ENCODE measurements around the gene SFT2D3. TPM values are rescaled to one million over a fixed set of nuclear protein-coding genes. Genes with fewer than 3 reads are reported as not detected.

SFT2D3 gene
- total and polyA plus RNA-seq, 2 experiments from 2014 or later: 1.6 to 10.7 TPM

DNA sequence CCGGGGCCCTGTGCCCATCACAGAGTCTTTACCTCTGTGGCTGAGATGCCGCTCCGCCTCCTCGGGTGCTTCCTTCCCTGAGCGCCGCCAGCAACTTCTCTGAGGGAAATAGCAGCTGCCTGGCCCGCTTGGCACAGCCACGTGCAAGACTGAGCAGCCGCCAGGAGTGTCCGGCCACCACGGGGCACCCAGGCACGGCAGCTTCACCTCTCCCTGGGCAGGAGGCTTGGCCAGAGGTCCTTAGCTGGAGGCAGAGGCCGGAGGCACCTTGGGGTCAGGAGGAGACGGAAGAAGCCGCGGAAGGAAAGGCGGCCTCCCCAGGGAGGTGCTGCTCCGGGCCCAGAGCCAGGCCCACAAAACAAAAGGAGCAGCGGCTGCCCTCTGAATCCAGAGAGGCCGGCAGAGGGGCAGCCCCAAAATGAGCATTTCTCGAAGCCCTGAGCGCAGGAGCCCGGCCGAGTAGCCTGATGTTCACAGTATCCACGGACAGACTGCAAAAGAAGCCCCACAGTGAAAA, 20.0 kb upstream of the SFT2D3 start:
- Histone ChIP-seq H2AFZ (no peak overlapping the region), H3K27ac (peak overlapping the region; percentile 52), H3K4me2 (peak overlapping the region; percentile 35), H3K36me3 (replicated peaks; ENCODE audit: insufficient read depth, low read depth) (no peaks in the 10 kb centered on the region), H3K9me2 (replicated peaks; ENCODE audit: insufficient read depth) (no peaks in the 10 kb centered on the region), H4K20me1 (ENCODE audit: insufficient read depth, poor library complexity, severe bottlenecking) (no peaks in the 10 kb centered on the region), H3K27me3 (peaks cover 20% of the 10 kb centered on the region), H3K4me1 (ENCODE audit: insufficient read depth) (peaks cover 36% of the 10 kb centered on the region), H3K4me3 (no peak overlapping the region), H3K9me3 (ENCODE audit: low read depth) (no peaks in the 10 kb centered on the region), H3K79me2 (no peaks in the 10 kb centered on the region)
- no peak for TF ChIP-seq EZH2 (IDR thresholded peaks at IDR 0.05; ENCODE audit: borderline replicate concordance)
- no peak for TF ChIP-seq EZH2phosphoT487 (IDR thresholded peaks at IDR 0.05; ENCODE audit: low read depth, severe bottlenecking, unreplicated experiment)
- TF ChIP-seq CTCF (IDR thresholded peaks at IDR 0.05; ENCODE audit: poor library complexity): no peak
- 82% methylated on average over 25 of the region's 25 CpGs for WGBS (ENCODE audit: low lambda C conversion rate, missing lambda C conversion rate)
- no peak for DNase-seq (ENCODE audit: low spot score)

GRCh38 chr2:127681976-127682857, 19.1 kb upstream of the SFT2D3 start:
- Histone ChIP-seq H3K36me3 (replicated peaks; ENCODE audit: insufficient read depth, low read depth) (no peaks in the 10 kb centered on the region), H4K20me1 (ENCODE audit: insufficient read depth, poor library complexity, severe bottlenecking) (no peaks in the 10 kb centered on the region), H3K9me2 (replicated peaks; ENCODE audit: insufficient read depth) (no peaks in the 10 kb centered on the region), H3K27me3 (peaks cover 12% of the 10 kb centered on the region), H3K4me2 (peak overlapping the region; percentile 35), H3K4me1 (ENCODE audit: insufficient read depth) (peaks cover 36% of the 10 kb centered on the region), H3K79me2 (no peaks in the 10 kb centered on the region), H3K27ac (peak overlapping the region; percentile 55), H3K4me3 (no peak overlapping the region), H3K9me3 (ENCODE audit: low read depth) (no peaks in the 10 kb centered on the region), H2AFZ (no peak overlapping the region)
- no peak for DNase-seq (ENCODE audit: low spot score)
- TF ChIP-seq EZH2 (IDR thresholded peaks at IDR 0.05; ENCODE audit: borderline replicate concordance): no peak
- no peak for TF ChIP-seq EZH2phosphoT487 (IDR thresholded peaks at IDR 0.05; ENCODE audit: low read depth, severe bottlenecking, unreplicated experiment)
- no peak for TF ChIP-seq CTCF (IDR thresholded peaks at IDR 0.05; ENCODE audit: poor library complexity)
- WGBS (ENCODE audit: low lambda C conversion rate, missing lambda C conversion rate): 40% methylated on average over 6 of the region's 6 CpGs

DNA sequence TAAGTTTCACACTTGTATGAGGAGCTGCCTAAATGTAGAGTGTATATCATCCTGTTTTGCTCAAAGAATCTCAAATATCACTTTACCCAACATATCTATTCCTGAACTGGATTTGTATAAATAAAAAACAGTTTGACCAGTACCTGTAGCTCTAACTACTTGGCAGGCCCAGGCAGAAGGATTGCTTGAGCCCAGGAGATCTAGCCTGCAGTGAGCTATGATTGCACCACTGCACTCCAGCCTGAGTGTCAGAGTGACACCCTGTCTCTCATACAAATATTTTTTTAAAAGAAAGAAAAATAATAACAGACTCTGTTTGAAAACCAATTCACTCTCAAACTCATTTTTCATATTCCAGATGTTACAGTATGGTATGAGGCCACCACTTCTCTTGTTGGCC, 18.2 kb upstream of the SFT2D3 start:
- Histone ChIP-seq H3K36me3 (replicated peaks; ENCODE audit: insufficient read depth, low read depth) (no peaks in the 10 kb centered on the region), H3K9me3 (ENCODE audit: low read depth) (no peaks in the 10 kb centered on the region), H2AFZ (no peak overlapping the region), H3K4me1 (ENCODE audit: insufficient read depth) (peaks cover 36% of the 10 kb centered on the region), H4K20me1 (ENCODE audit: insufficient read depth, poor library complexity, severe bottlenecking) (no peaks in the 10 kb centered on the region), H3K4me2 (no peak overlapping the region), H3K79me2 (no peaks in the 10 kb centered on the region), H3K27ac (peak overlapping the region; percentile 55), H3K4me3 (no peak overlapping the region), H3K9me2 (replicated peaks; ENCODE audit: insufficient read depth) (no peaks in the 10 kb centered on the region), H3K27me3 (peaks cover 3% of the 10 kb centered on the region)
- no peak for DNase-seq (ENCODE audit: low spot score)
- TF ChIP-seq CTCF (IDR thresholded peaks at IDR 0.05; ENCODE audit: poor library complexity) (no peak), EZH2 (IDR thresholded peaks at IDR 0.05; ENCODE audit: borderline replicate concordance) (no peak), EZH2phosphoT487 (IDR thresholded peaks at IDR 0.05; ENCODE audit: low read depth, severe bottlenecking, unreplicated experiment) (no peak)
